Left hindlimb (tissue), 1 donor: ENCODE data around the gene FBXO21.
"Not testable (repeated sequence)": the region's sequence is repeated elsewhere in the genome, so short reads cannot be mapped to it uniquely, and the experiment has no call there.

Experiments
- DNase-seq: peaks from one replicate; pipeline ENCODE4 v3.0.0-alpha.2; 2018

FBXO21 gene

GRCh38 chr12:117101953-117102799 lies 88.1 kb downstream of the FBXO21 start:
- no peak for DNase-seq

- no peak for DNase-seq
Measured at GRCh38 chr12:117100851-117101673, 89.2 kb downstream of the FBXO21 start.

DNA sequence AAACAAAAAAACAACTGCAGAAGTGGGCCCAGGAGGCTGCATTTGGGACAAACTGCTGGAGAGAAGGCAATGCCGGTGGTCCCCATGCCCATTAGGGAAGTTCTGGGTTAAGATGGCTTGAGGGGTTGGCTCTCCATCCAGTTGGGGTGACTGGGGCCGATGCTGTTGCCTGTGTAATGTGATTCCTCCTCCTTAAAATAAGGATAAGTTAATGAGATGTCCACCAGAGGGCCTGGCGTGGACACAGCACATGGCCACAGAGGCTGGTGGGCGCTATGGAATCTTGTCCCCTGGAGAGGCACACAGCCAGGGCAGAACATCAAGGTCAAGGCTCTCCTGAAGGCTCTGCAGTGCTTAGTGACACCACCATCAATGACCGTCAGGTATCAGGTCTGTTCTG lies 90.0 kb downstream of the FBXO21 start:
- no peak for DNase-seq

DNA sequence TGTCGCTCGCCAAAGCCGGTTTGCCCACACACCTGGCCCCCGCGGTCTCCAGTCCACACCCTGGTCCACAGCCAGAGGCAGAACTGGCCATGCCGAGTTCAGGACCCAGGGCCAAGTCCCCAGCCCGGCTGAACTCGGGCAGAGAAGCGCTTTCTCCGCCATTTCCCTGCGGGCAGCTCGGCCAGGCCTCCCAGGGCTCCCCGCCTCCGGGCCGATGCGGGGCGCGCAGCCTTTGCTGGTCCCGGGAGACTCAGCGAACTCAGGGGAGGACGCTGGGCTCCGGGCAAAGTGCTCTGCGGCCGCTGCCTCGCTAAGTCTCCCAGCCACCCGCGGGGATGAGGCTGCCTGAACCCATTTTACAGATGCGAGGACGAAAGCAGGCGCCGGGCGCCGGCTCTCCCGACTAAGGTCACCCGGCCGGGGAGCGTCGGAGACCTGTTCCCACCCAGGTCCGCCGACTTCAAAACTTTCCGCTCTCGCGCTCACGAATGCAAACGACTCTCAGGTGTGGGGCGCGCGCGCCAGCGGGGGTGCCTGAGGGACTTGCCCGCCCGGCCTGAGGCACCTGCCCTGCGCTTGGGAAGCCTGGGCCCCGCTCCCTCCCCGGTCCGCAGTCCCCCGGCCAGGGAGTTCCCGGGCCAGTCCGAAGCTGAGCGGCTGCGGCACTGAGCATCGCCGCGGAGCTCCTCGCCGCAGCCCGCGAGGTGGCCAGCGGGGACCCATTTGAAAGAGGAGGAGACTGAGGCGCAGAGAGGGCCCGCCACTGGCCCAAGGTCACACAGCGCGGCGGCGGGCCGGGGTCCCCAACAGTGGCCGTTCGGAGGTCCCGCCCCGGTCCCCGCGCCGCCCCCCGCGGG lies 91.7 kb downstream of the FBXO21 start:
- no peak for DNase-seq

DNA sequence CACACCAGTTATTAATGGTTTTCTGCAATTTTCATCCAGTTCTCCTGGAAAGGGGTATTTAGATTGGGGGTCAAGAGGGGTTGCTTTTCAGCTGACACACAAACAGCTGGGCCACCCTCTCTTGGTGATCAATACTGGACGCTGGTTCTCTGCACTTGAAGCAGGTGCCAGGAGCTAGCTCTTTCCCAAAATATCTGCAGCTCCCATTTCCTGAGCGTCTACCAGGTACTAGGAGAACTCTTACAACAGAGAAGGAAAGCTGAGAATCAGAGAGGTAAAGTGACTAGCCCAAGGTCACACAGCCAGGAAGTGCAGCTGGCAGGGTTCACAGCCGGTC lies 92.3 kb downstream of the FBXO21 start:
- DNase-seq, result no peak

GRCh38 chr12:117097159-117097558 lies 93.1 kb downstream of the FBXO21 start:
- DNase-seq, result no peak

DNA sequence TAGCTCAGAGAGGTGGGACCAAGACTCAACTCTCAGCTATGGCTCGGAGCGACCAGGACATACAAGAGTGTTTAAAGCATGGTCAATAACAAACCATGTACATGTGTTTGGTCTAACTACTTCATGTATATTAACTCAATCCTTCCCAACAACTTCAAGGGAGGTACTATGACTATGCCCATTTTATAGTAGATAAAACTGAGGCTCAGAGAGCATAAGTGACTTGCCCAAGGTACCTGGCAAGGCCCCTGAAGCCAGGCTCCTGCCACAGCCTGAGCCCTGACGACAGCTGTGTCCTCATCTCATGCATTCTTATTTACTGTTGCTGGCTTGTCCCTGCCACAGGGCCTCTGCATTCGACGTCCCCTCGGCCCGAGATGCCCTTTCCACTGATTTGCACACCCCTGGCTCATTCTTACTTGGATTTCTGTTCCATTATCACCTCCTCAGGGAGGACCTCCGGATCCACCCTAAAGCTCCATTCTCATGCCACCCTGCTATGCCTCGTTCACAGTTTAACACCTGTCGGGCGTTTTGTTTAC lies 93.7 kb downstream of the FBXO21 start:
- DNase-seq, result no peak

DNA sequence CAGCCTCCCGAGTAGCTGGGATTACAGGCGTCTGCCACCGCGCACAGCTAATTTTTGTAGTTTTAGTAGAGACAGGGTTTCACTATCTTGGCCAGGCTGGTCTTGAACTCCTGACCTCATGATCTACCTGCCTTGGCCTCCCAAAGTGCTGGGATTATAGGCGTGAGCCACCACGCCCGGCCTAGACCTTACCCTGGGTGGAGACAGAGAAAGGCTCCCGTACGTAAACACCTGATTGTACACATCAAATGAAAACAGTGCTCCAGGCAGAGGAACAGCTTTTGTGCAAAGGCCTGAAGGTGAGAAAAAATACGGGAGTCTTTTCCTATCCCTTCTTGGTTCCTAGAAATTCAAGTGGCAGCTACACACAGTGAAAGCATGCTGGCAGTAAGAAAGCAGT lies 95.1 kb downstream of the FBXO21 start:
- DNase-seq, result not testable (repeated sequence)

- no peak for DNase-seq
Measured at GRCh38 chr12:117093918-117094630, 96.2 kb downstream of the FBXO21 start.

GRCh38 chr12:117093431-117093830 lies 96.8 kb downstream of the FBXO21 start:
- DNase-seq, result no peak

DNA sequence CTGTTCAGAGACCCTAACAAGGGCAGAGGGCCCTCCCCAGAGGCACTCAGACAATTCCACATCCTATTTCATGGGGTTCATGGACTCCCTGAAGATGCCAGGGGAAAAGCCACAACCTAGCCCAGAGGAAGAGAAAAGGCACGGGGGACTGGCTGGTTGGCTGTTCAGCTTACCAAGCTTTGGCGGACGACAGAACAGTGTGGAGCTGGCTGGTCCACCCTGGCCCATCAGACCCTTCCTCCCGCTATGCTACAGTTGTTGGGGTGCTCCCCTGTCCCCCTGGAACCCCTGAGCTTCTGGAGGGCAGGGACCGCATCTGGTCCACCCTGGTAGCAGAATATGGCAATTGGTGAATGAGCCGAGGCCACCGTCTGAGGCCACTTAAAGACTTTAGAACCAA lies 97.4 kb downstream of the FBXO21 start:
- DNase-seq, result no peak

GRCh38 chr12:117092511-117092780 lies 97.8 kb downstream of the FBXO21 start:
- DNase-seq, result no peak
